ENCODE data around the gene KRTCAP2.

Gene KRTCAP2

GRCh38 chr1:155139895-155140629 is 33.0 kb downstream of the KRTCAP2 start, which contains the start of gene DPM3:
DPM3 (minus strand) TSS chr1:155140531; CDS start chr1:155140240, 291 bp downstream.
- Histone ChIP-seq H3K36me3 (ENCODE audit: control insufficient read depth, insufficient read depth, low read length) (no peaks in the 10 kb centered on the region), H3K9ac (ENCODE audit: low read length) (peak within 1 kb of the TSS; percentile 94), H3K27me3 (ENCODE audit: control insufficient read depth, insufficient read depth, low read length) (no peaks in the 10 kb centered on the region), H3K27ac (ENCODE audit: low read depth, low read length) (peak within 1 kb of the TSS; percentile 92), H3K4me1 (ENCODE audit: control insufficient read depth, insufficient read depth, low read length) (peaks cover 4% of the 10 kb centered on the region), H3K4me3 (ENCODE audit: low read length) (peak within 1 kb of the TSS; percentile 91)

- Histone ChIP-seq H3K9ac (ENCODE audit: low read length) (no peak overlapping the region), H3K4me3 (ENCODE audit: low read length) (peak overlapping the region; percentile 54), H3K27me3 (ENCODE audit: control insufficient read depth, insufficient read depth, low read length) (no peaks in the 10 kb centered on the region), H3K36me3 (ENCODE audit: control insufficient read depth, insufficient read depth, low read length) (peaks cover 11% of the 10 kb centered on the region), H3K4me1 (ENCODE audit: control insufficient read depth, insufficient read depth, low read length) (peaks cover 8% of the 10 kb centered on the region), H3K27ac (ENCODE audit: low read depth, low read length) (peak overlapping the region; percentile 41)
These were observed 35.8 kb downstream of the KRTCAP2 start for GRCh38 chr1:155137154-155137949.

- Histone ChIP-seq H3K4me3 (ENCODE audit: low read length) (peak overlapping the region; percentile 54), H3K27ac (ENCODE audit: low read depth, low read length) (peak overlapping the region; percentile 41), H3K36me3 (ENCODE audit: control insufficient read depth, insufficient read depth, low read length) (peaks cover 13% of the 10 kb centered on the region), H3K4me1 (ENCODE audit: control insufficient read depth, insufficient read depth, low read length) (peaks cover 8% of the 10 kb centered on the region), H3K27me3 (ENCODE audit: control insufficient read depth, insufficient read depth, low read length) (no peaks in the 10 kb centered on the region), H3K9ac (ENCODE audit: low read length) (no peak overlapping the region)
These were observed 36.4 kb downstream of the KRTCAP2 start for GRCh38 chr1:155136748-155137147.

GRCh38 chr1:155135415-155136028 is 37.6 kb downstream of the KRTCAP2 start, which contains the start of gene SLC50A1:
SLC50A1 (plus strand) TSS chr1:155135852; CDS start chr1:155135912, 60 bp downstream.
- H3K4me1 ChIP-seq (ENCODE audit: control insufficient read depth, insufficient read depth, low read length) = peaks cover 8% of the 10 kb centered on the region
- no peaks in the 10 kb centered on the region for H3K27me3 ChIP-seq (ENCODE audit: control insufficient read depth, insufficient read depth, low read length)
- H3K27ac ChIP-seq (ENCODE audit: low read depth, low read length) = peak within 1 kb of the TSS; percentile 99
- peak within 1 kb of the TSS; percentile 97 for H3K9ac ChIP-seq (ENCODE audit: low read length)
- H3K36me3 ChIP-seq (ENCODE audit: control insufficient read depth, insufficient read depth, low read length) = peaks cover 20% of the 10 kb centered on the region
- peak within 1 kb of the TSS; percentile 92 for H3K4me3 ChIP-seq (ENCODE audit: low read length)

- Histone ChIP-seq H3K36me3 (ENCODE audit: control insufficient read depth, insufficient read depth, low read length) (peaks cover 20% of the 10 kb centered on the region), H3K9ac (ENCODE audit: low read length) (peak overlapping the region; percentile 97), H3K27me3 (ENCODE audit: control insufficient read depth, insufficient read depth, low read length) (no peaks in the 10 kb centered on the region), H3K4me1 (ENCODE audit: control insufficient read depth, insufficient read depth, low read length) (peaks cover 10% of the 10 kb centered on the region), H3K4me3 (ENCODE audit: low read length) (peak overlapping the region; percentile 92), H3K27ac (ENCODE audit: low read depth, low read length) (peak overlapping the region; percentile 99)
These were observed 38.2 kb downstream of the KRTCAP2 start for GRCh38 chr1:155134880-155135414.

GRCh38 chr1:155134322-155134721 is 38.8 kb downstream of the KRTCAP2 start:
- H3K27me3 ChIP-seq (ENCODE audit: control insufficient read depth, insufficient read depth, low read length) = no peaks in the 10 kb centered on the region
- peak overlapping the region; percentile 92 for H3K4me3 ChIP-seq (ENCODE audit: low read length)
- H3K4me1 ChIP-seq (ENCODE audit: control insufficient read depth, insufficient read depth, low read length) = peaks cover 13% of the 10 kb centered on the region
- no peak overlapping the region for H3K9ac ChIP-seq (ENCODE audit: low read length)
- peak overlapping the region; percentile 99 for H3K27ac ChIP-seq (ENCODE audit: low read depth, low read length)
- peaks cover 20% of the 10 kb centered on the region for H3K36me3 ChIP-seq (ENCODE audit: control insufficient read depth, insufficient read depth, low read length)

- Histone ChIP-seq H3K27me3 (ENCODE audit: control insufficient read depth, insufficient read depth, low read length) (peaks cover 2% of the 10 kb centered on the region), H3K36me3 (ENCODE audit: control insufficient read depth, insufficient read depth, low read length) (peaks cover 20% of the 10 kb centered on the region), H3K27ac (ENCODE audit: low read depth, low read length) (no peak overlapping the region), H3K4me1 (ENCODE audit: control insufficient read depth, insufficient read depth, low read length) (peaks cover 16% of the 10 kb centered on the region), H3K4me3 (ENCODE audit: low read length) (no peak overlapping the region), H3K9ac (ENCODE audit: low read length) (no peak overlapping the region)
These were observed 39.3 kb downstream of the KRTCAP2 start for GRCh38 chr1:155133799-155134281.

- Histone ChIP-seq H3K4me3 (ENCODE audit: low read length) (no peak overlapping the region), H3K36me3 (ENCODE audit: control insufficient read depth, insufficient read depth, low read length) (peaks cover 20% of the 10 kb centered on the region), H3K4me1 (ENCODE audit: control insufficient read depth, insufficient read depth, low read length) (peaks cover 22% of the 10 kb centered on the region), H3K27me3 (ENCODE audit: control insufficient read depth, insufficient read depth, low read length) (peaks cover 6% of the 10 kb centered on the region), H3K9ac (ENCODE audit: low read length) (no peak overlapping the region), H3K27ac (ENCODE audit: low read depth, low read length) (no peak overlapping the region)
These were observed 41.2 kb downstream of the KRTCAP2 start for GRCh38 chr1:155131856-155132255.

GRCh38 chr1:155131285-155131684 is 41.8 kb downstream of the KRTCAP2 start:
- H3K27me3 ChIP-seq (ENCODE audit: control insufficient read depth, insufficient read depth, low read length) = peaks cover 6% of the 10 kb centered on the region
- H3K4me3 ChIP-seq (ENCODE audit: low read length) = peak overlapping the region; percentile 12

GRCh38 chr1:155130272-155131006 is 42.7 kb downstream of the KRTCAP2 start:
- Histone ChIP-seq H3K4me3 (ENCODE audit: low read length) (peak overlapping the region; percentile 70), H3K27me3 (ENCODE audit: control insufficient read depth, insufficient read depth, low read length) (peaks cover 6% of the 10 kb centered on the region), H3K4me1 (ENCODE audit: control insufficient read depth, insufficient read depth, low read length) (peaks cover 22% of the 10 kb centered on the region), H3K9ac (ENCODE audit: low read length) (peak overlapping the region; percentile 10), H3K27ac (ENCODE audit: low read depth, low read length) (peak overlapping the region; percentile 70), H3K36me3 (ENCODE audit: control insufficient read depth, insufficient read depth, low read length) (peaks cover 20% of the 10 kb centered on the region)

More at GRCh38 chr1:155131285-155131684, 41.8 kb downstream of the KRTCAP2 start:
- Histone ChIP-seq H3K4me1 (ENCODE audit: control insufficient read depth, insufficient read depth, low read length) (peaks cover 22% of the 10 kb centered on the region), H3K27ac (ENCODE audit: low read depth, low read length) (no peak overlapping the region), H3K9ac (ENCODE audit: low read length) (no peak overlapping the region), H3K36me3 (ENCODE audit: control insufficient read depth, insufficient read depth, low read length) (peaks cover 20% of the 10 kb centered on the region)

- Histone ChIP-seq H3K9ac (ENCODE audit: low read length) (peak overlapping the region; percentile 82), H3K27me3 (ENCODE audit: control insufficient read depth, insufficient read depth, low read length) (peaks cover 6% of the 10 kb centered on the region), H3K4me3 (ENCODE audit: low read length) (peak overlapping the region; percentile 70), H3K27ac (ENCODE audit: low read depth, low read length) (peak overlapping the region; percentile 70), H3K4me1 (ENCODE audit: control insufficient read depth, insufficient read depth, low read length) (peaks cover 19% of the 10 kb centered on the region), H3K36me3 (ENCODE audit: control insufficient read depth, insufficient read depth, low read length) (peaks cover 17% of the 10 kb centered on the region)
These were observed 44.2 kb downstream of the KRTCAP2 start for GRCh38 chr1:155128755-155129473.
